Peyer's patch (tissue), 4 donors: ENCODE measurements around the gene TEKT5. TPM values are rescaled to one million over a fixed set of nuclear protein-coding genes. Genes with fewer than 3 reads are reported as not detected.
A peak's percentile ranks its signal among the peaks of the same experiment; 100 is the strongest.
"Not testable (repeated sequence)": the region's sequence is repeated elsewhere in the genome, so short reads cannot be mapped to it uniquely, and the experiment has no call there.

Experiments used
- DNase-seq, 3 donors: peaks; one replicate each; pipeline ENCODE4 v3.0.0-alpha.2; 2017 to 2019
- H3K27ac ChIP-seq, 4 donors: fragments of 200-600 bp; sonication (generic); one replicate each; pipeline ENCODE4 v1.5.1; 2016 to 2019
- H3K27me3 ChIP-seq, 2 donors: fragments of 200-600 bp; sonication (generic); one replicate each; pipeline ENCODE4 v1.5.1; 2019
- H3K36me3 ChIP-seq, 3 donors: fragments of 200-600 bp; sonication (generic); one replicate each; pipeline ENCODE4 v1.5.1; 2016 to 2019
- H3K4me1 ChIP-seq, 4 donors: fragments of 200-600 bp; sonication (generic); one replicate each; pipeline ENCODE4 v1.5.1; 2016 to 2019
- H3K4me3 ChIP-seq, 4 donors: fragments of 200-600 bp; sonication (generic); 1 replicate in 3 of 4; 2 replicates in 1 of 4; pipeline ENCODE4 v1.5.1; 2016 to 2019; ENCODE audit warnings: mild to moderate bottlenecking in 1 of 4
- H3K9me3 ChIP-seq, 4 donors: fragments of 200-600 bp; sonication (generic); one replicate each; pipeline ENCODE4 v1.5.1; 2016 to 2019; ENCODE audit warnings: mild to moderate bottlenecking in 1 of 4
- POLR2A ChIP-seq, 2 donors: fragments of 450-650 bp; IDR thresholded peaks; one replicate each; pipeline ENCODE4 v1.5.1; 2017; ENCODE audit warnings: antibody characterized with exemption in 2 of 2, mild to moderate bottlenecking in 2 of 2, moderate library complexity in 2 of 2
- total RNA-seq, 4 donors: library from RNA; depleted of rRNA; stranded (reverse); fragments of >200 nt; gene quantifications; one replicate each; pipeline ENCODE4 v1.1.0, GENCODE V29; 2016
- TF ChIP-seq, protein P1 (sequence below), 6 experiments: fragments of 450-650 bp in 4 of 6; fragments of 200-600 bp in 2 of 6; sonication (generic) in 1 of 6; IDR thresholded peaks; one replicate each; pipeline ENCODE4 v1.5.1; 2017 to 2019; ENCODE audit warnings: antibody characterized with exemption in 6 of 6, mild to moderate bottlenecking in 3 of 6, moderate library complexity in 1 of 6

TEKT5 gene
- total RNA-seq, 4 donors from 2014 or later: 2.0 TPM; not detected in 3

DNA sequence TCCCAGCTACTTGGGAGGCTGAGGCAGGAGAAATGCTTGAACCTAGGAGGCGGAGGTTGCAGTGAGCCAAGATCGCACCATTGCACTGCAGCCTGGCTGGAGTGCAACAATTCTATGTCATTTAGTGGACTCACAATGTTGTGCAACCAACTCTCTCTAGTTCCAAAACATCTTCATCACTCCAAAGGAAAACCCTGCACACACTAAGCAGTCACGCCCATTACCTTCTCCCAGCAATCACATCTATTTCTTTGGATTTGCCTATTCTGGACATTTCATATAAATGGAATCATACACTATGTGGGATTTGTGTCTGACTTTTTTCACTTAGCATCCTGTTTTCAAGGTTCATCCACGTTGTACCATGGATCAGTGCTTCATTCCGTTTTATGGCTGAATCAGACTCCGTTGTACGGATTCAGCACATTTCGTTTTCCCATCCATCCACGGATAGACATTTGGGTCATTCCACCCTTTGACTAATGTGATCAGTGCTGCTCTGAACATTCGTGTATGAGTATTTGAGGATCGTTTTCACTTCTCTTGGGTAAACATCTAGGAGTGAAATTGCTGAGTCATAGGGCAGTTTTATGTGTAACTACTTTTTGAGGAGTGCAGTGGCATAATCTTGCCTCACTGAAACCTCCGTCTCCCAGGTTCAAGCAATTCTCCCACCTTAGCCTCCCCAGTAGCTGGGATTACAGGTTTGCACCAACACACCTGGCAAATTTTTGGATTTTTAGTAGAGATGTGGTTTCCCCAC, 69.0 kb downstream of the TEKT5 start:
- DNase-seq: no peak
- H3K4me3 ChIP-seq: no peak overlapping the region
- no peak for TF ChIP-seq POLR2A (IDR thresholded peaks at IDR 0.05)
- TF ChIP-seq, protein P1, sequence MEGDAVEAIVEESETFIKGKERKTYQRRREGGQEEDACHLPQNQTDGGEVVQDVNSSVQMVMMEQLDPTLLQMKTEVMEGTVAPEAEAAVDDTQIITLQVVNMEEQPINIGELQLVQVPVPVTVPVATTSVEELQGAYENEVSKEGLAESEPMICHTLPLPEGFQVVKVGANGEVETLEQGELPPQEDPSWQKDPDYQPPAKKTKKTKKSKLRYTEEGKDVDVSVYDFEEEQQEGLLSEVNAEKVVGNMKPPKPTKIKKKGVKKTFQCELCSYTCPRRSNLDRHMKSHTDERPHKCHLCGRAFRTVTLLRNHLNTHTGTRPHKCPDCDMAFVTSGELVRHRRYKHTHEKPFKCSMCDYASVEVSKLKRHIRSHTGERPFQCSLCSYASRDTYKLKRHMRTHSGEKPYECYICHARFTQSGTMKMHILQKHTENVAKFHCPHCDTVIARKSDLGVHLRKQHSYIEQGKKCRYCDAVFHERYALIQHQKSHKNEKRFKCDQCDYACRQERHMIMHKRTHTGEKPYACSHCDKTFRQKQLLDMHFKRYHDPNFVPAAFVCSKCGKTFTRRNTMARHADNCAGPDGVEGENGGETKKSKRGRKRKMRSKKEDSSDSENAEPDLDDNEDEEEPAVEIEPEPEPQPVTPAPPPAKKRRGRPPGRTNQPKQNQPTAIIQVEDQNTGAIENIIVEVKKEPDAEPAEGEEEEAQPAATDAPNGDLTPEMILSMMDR (IDR thresholded peaks at IDR 0.05): no peak

DNA sequence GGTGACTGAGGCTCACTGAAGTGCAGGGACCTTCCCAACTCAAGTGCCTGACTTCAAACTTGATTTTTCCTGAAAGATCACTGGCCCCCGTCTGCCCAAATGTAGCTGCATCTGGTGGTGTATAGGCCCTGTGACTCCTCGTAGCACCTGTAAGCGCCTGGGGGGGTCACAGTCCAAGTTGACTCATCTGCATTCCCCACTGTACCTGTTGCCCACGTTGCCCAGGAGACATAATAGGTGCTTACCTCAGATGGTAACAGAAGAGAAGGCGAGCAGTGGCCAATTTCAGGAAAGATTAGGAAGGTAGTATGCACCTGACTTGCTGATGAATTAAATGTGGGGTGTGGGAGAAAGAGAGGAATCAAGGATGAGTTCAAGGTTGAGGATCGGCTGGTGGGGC, 70.2 kb downstream of the TEKT5 start:
- DNase-seq: peak in 1 of 3 donors; percentile 56
- Histone ChIP-seq H3K27me3 (no peaks in the 10 kb centered on the region), H3K27ac (no peak overlapping the region), H3K9me3 (no peaks in the 10 kb centered on the region), H3K4me3 (no peak overlapping the region), H3K36me3 (no peaks in the 10 kb centered on the region), H3K4me1 (peaks cover 0 to 7% (median 0%) of the 10 kb centered on the region in 4 donors)
- TF ChIP-seq, protein P1 (IDR thresholded peaks at IDR 0.05): no peak
- TF ChIP-seq POLR2A (IDR thresholded peaks at IDR 0.05): no peak

More for the DNA sequence above, 69.0 kb downstream of the TEKT5 start:
- H3K27me3 ChIP-seq: no peaks in the 10 kb centered on the region
- no peaks in the 10 kb centered on the region for H3K9me3 ChIP-seq
- no peak overlapping the region for H3K27ac ChIP-seq
- H3K4me1 ChIP-seq: peaks cover 0 to 14% (median 0%) of the 10 kb centered on the region in 4 donors
- H3K36me3 ChIP-seq: no peaks in the 10 kb centered on the region

DNA sequence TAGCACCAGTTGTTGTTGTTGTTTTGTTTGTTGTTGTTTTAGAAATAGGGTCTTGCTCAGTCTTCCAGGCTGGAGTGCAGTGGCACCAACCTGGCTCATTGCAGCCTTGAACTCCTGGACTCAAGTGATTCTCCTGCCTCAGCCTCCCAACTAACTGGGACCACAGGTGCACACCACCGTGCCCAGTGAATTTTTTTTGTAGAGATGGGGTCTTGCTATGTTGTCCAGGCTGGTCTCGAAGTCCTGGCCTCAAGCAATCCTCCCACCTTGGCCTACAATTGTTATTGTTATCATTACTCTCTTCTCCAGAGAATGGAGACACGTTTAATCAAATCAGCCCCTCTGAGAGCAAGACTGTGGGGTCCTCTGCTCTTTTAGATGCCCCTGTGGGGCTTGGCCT, 71.7 kb downstream of the TEKT5 start:
- no peak for TF ChIP-seq POLR2A (IDR thresholded peaks at IDR 0.05)
- TF ChIP-seq, protein P1 (IDR thresholded peaks at IDR 0.05): no peak
- no peak overlapping the region for H3K4me3 ChIP-seq
- H3K9me3 ChIP-seq: no peaks in the 10 kb centered on the region
- H3K27me3 ChIP-seq: no peaks in the 10 kb centered on the region
- peaks cover 0 to 20% (median 0%) of the 10 kb centered on the region in 4 donors for H3K4me1 ChIP-seq
- no peaks in the 10 kb centered on the region for H3K36me3 ChIP-seq
- DNase-seq: no peak
- H3K27ac ChIP-seq: no peak overlapping the region

DNA sequence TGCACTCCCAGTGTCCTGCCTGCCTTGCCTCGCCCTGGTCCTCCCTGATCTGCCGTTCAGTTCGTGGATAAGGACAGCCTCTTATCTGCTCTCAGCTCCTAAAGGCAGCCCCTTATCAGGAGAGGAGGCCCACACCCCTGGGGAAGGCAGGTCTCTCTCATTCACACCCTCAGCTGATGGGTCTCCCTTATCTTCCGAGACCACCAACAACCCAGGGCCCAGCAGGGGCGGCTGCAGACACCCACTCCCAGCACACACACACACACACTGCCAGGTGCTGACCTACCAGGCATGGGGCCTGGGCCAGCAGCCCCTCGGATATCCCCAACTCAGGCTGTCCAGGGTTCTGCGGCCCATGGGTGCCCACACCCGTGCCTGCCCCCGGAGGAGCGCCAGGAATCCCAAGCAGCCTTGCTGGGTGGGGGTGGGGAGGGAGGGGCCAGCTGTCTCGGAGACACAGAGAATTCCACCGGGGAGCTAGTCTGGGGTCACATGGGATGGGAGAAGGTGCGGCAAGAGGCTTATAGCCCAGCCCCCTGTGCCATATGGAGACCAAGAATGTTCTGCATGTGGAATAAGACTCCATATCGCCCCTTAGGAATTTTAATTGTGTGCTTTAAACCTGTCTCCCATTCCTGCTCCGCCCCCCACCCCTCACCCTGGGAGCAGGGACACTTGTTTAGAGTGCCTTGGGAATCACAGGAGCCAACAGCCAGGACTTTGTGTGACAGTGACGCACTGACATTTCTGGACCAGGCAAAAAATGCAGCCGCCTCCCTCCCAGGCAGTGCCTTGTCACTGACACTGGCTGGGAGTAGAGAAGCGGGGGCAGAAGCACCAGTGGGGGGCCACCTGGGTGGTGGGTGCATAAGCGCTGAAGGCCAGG, 72.5 kb downstream of the TEKT5 start:
- DNase-seq: no peak
- Histone ChIP-seq H3K4me1 (peaks cover 0 to 28% (median 0%) of the 10 kb centered on the region in 4 donors), H3K4me3 (no peak overlapping the region), H3K27ac (no peak overlapping the region), H3K9me3 (no peaks in the 10 kb centered on the region), H3K36me3 (no peaks in the 10 kb centered on the region), H3K27me3 (no peaks in the 10 kb centered on the region)
- no peak for TF ChIP-seq POLR2A (IDR thresholded peaks at IDR 0.05)
- TF ChIP-seq, protein P1 (IDR thresholded peaks at IDR 0.05): no peak

DNA sequence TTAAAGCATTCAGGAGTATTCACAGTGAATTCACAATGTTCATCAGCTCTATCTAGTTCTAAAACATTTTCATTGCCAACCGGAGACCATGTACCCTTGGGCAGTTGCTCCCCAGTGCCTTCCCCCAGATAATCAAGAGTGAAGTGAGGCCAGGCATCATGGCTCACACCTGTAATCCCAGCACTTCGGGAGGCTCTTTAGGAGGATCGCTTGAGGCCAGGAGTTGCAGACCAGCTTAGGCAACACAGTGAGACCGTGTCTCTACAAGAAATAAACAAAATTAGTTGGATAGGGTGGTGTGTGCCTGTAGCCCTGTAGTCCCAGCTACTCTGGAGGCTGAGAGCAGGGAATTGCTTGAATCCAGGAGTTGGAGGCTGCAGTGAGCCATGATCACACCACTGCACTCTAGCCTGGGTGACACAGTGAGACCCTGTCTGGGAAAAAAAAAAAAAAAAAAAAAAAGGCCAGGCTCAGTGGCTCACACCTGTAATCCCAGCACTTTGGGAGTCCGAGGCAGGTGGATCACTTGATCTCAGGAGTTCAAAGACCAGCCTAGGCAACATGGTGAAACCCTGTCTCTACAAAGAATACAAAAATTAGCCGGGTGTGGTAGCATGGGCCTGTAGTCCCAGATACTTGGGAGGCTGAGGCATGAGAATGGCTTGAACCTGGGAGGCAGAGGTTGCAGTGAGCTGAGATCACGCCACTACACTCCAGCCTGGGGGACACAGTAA, 73.3 kb downstream of the TEKT5 start:
- not testable (repeated sequence) for DNase-seq, H3K27ac ChIP-seq
- H3K4me1 ChIP-seq: peaks cover 0 to 37% (median 0%) of the 10 kb centered on the region in 4 donors

More for the DNA sequence above, 73.3 kb downstream of the TEKT5 start:
- H3K4me3 ChIP-seq, H3K27me3 ChIP-seq, H3K9me3 ChIP-seq, H3K36me3 ChIP-seq: not testable (repeated sequence)
